Natural killer cell (primary cell): ENCODE results near the gene RBP2. TPM values are rescaled to one million over a fixed set of nuclear protein-coding genes. Genes with fewer than 3 reads are reported as not detected.

Experiments
- ATAC-seq, 3 donors: fragments of 150-1000 bp in 2 of 3; fragments of 200-7000 bp in 1 of 3; cut with Tn5 transposase; 1 replicate in 1 of 3; 2 replicates in 2 of 3; pipeline ENCODE4 v1.10.0; 2021; ENCODE audit warnings: mild to moderate bottlenecking in 2 of 3, moderate library complexity in 2 of 3
- DNase-seq, 2 donors: peaks; one replicate each; pipeline versions ENCODE4 v3.0.0 to v3.0.0-alpha.2; 2013 to 2021; ENCODE audit warnings: mixed read lengths in 1 of 2
- H3K27ac ChIP-seq: one replicate; pipeline ENCODE4 v1.5.1; 2013; ENCODE audit warnings: mild to moderate bottlenecking, low read length
- H3K27me3 ChIP-seq: one replicate; pipeline ENCODE4 v1.6.1; 2013; ENCODE audit warnings: low read length; ENCODE audit not compliant: control insufficient read depth, insufficient read depth
- H3K36me3 ChIP-seq: one replicate; pipeline ENCODE4 v1.6.1; 2013; ENCODE audit warnings: low read length; ENCODE audit not compliant: control insufficient read depth, insufficient read depth
- H3K4me1 ChIP-seq: one replicate; pipeline ENCODE4 v1.6.1; 2013; ENCODE audit warnings: low read length; ENCODE audit not compliant: control insufficient read depth, insufficient read depth
- H3K4me3 ChIP-seq: one replicate; pipeline ENCODE4 v1.5.1; 2013; ENCODE audit warnings: low read length
- H3K9me3 ChIP-seq: one replicate; pipeline ENCODE4 v1.6.1; 2013; ENCODE audit warnings: low read length; ENCODE audit not compliant: control insufficient read depth, insufficient read depth
- H3K27ac Mint-ChIP-seq, 2 donors: one replicate each; pipeline ENCODE4 v1.8.0; 2022; ENCODE audit warnings: mild to moderate bottlenecking in 2 of 2, mixed read lengths in 2 of 2, moderate library complexity in 1 of 2
- H3K27me3 Mint-ChIP-seq, 2 donors: one replicate each; pipeline ENCODE4 v1.8.0; 2022; ENCODE audit warnings: low read depth in 2 of 2, mixed read lengths in 2 of 2
- H3K36me3 Mint-ChIP-seq: one replicate; pipeline ENCODE4 v1.8.0; 2022; ENCODE audit warnings: mixed read lengths
- H3K4me1 Mint-ChIP-seq, 2 donors: one replicate each; pipeline ENCODE4 v1.8.0; 2022; ENCODE audit warnings: mixed read lengths in 2 of 2
- H3K4me3 Mint-ChIP-seq: one replicate; pipeline ENCODE4 v1.8.0; 2022; ENCODE audit warnings: mild to moderate bottlenecking, moderate library complexity, mixed read lengths
- H3K9me3 Mint-ChIP-seq, 2 donors: one replicate each; pipeline ENCODE4 v1.8.0; 2022; ENCODE audit warnings: mixed read lengths in 2 of 2
- WGBS: methylation state at CpG from one replicate; pipeline ENCODE4 v1.1.7; 2013; ENCODE audit warnings: missing lambda C conversion rate; ENCODE audit not compliant: insufficient coverage; 5-methylcytosine and 5-hydroxymethylcytosine counted together
- intact Hi-C: fragments of 100-400 bp; cut with micrococcal nuclease; formaldehyde crosslinking; loops from one replicate; pipeline ENCODE4 v1.14.2; 2022
- total RNA-seq, 4 donors: library from RNA; stranded (reverse); fragments of 120-200 nt in 1 of 4; gene quantifications; one replicate each; pipeline versions ENCODE4 v1.2.3 to v1.2.4, GENCODE V29; 2013 to 2022
- TF ChIP-seq, protein P1 (sequence below): fragments of 200-600 bp; IDR thresholded peaks from one replicate; pipeline ENCODE4 v1.8.0; 2022; ENCODE audit warnings: antibody characterized with exemption

RBP2 gene
- not detected for total RNA-seq
- not detected for total RNA-seq (2013)

DNA sequence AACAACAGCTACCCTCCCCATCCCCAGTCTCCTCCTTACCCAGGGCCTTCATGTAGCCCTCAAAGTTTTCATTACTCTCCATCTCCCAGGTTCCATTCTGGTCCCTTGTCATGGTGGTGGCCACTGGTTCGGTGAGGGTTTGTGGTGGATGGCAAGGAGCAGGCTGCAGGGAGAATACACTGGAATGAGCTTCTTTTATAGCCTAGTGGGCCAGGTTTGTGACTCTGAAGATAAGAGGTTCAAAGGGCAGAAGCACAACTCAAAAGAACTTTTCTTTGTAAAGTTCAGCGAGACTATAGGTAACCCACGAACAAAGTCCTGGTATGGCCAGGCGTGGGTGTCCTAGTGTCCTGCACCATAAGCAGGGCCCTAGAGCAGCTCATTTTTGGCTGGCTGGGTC, at the start of gene RBP2:
TSS of gene RBP2 (minus strand) at position 169 of the 400 bp plus-strand sequence. CDS start at position 112, 57 bp downstream.
- ATAC-seq, result no peak
- intact Hi-C loops, result no loop called here

DNA sequence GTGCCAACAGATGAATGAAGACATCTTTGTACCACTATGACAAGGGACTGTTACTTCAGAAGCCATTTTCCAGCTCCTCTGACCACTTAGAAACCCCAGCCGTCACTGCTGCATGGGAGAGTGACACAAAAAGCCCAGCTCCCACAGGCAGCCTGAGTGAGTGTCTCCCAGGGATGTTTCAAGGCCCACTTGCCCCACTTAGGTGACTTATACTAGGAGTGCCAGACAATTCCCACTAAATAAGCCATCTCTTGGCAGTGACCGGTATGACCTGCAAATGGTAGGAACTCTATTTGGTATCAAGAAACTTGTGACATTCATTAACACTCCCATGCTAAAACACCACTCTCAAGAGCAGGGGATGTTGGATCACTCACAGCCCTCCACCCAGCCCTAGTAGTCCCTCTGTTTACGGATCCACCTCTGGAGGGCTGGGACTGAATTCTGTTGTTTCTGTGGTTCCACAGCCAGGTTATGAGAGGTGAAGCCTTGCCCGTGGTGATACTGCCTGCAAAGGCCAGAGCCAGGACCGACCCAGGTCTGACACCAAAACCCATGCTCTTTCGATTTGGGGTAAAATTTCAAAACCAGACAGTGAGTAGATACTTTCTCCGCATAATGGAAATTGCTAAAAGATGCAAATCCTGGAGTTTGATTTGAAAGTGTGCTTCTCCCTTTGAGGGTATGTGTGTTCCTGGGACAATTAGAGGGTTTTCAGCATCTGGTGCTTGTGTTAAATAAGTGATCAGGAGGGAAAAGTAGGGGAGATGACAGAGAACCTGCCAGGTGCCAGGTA, 48.7 kb upstream of the RBP2 start:
- TF ChIP-seq, protein P1, sequence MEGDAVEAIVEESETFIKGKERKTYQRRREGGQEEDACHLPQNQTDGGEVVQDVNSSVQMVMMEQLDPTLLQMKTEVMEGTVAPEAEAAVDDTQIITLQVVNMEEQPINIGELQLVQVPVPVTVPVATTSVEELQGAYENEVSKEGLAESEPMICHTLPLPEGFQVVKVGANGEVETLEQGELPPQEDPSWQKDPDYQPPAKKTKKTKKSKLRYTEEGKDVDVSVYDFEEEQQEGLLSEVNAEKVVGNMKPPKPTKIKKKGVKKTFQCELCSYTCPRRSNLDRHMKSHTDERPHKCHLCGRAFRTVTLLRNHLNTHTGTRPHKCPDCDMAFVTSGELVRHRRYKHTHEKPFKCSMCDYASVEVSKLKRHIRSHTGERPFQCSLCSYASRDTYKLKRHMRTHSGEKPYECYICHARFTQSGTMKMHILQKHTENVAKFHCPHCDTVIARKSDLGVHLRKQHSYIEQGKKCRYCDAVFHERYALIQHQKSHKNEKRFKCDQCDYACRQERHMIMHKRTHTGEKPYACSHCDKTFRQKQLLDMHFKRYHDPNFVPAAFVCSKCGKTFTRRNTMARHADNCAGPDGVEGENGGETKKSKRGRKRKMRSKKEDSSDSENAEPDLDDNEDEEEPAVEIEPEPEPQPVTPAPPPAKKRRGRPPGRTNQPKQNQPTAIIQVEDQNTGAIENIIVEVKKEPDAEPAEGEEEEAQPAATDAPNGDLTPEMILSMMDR, result no peak
- peaks cover 0 to 5% of the 10 kb centered on the region in 2 donors for H3K27me3 Mint-ChIP-seq
- H3K4me3 Mint-ChIP-seq, result no peak overlapping the region
- DNase-seq (no peak), ATAC-seq (no peak)
- H3K9me3 Mint-ChIP-seq, result no peaks in the 10 kb centered on the region
- Histone ChIP-seq H3K9me3 (no peaks in the 10 kb centered on the region), H3K4me1 (no peaks in the 10 kb centered on the region), H3K4me3 (no peak overlapping the region), H3K27ac (no peak overlapping the region), H3K27me3 (no peaks in the 10 kb centered on the region), H3K36me3 (no peaks in the 10 kb centered on the region)
- H3K36me3 Mint-ChIP-seq, result no peaks in the 10 kb centered on the region
- no peaks in the 10 kb centered on the region for H3K4me1 Mint-ChIP-seq
- intact Hi-C loops, result no loop called here
- no peak overlapping the region for H3K27ac Mint-ChIP-seq
- 92% methylated on average over 7 of the region's 7 CpGs for WGBS

More for the DNA sequence above, at the start of gene RBP2:
- TF ChIP-seq, protein P1, result no peak
- H3K4me3 ChIP-seq, result no peak within 1 kb of the TSS
- no peaks in the 10 kb centered on the region for H3K9me3 Mint-ChIP-seq
- no peaks in the 10 kb centered on the region for H3K36me3 ChIP-seq
- no peaks in the 10 kb centered on the region for H3K4me1 ChIP-seq
- H3K27ac Mint-ChIP-seq, result no peak within 1 kb of the TSS
- H3K9me3 ChIP-seq, result no peaks in the 10 kb centered on the region
- no peaks in the 10 kb centered on the region for H3K27me3 ChIP-seq
- no peaks in the 10 kb centered on the region for H3K27me3 Mint-ChIP-seq
- no peaks in the 10 kb centered on the region for H3K36me3 Mint-ChIP-seq
- no peak within 1 kb of the TSS for H3K4me3 Mint-ChIP-seq
- no peaks in the 10 kb centered on the region for H3K4me1 Mint-ChIP-seq
- no peak for DNase-seq
- 92% methylated on average over 4 of the region's 4 CpGs for WGBS
- no peak within 1 kb of the TSS for H3K27ac ChIP-seq

DNA sequence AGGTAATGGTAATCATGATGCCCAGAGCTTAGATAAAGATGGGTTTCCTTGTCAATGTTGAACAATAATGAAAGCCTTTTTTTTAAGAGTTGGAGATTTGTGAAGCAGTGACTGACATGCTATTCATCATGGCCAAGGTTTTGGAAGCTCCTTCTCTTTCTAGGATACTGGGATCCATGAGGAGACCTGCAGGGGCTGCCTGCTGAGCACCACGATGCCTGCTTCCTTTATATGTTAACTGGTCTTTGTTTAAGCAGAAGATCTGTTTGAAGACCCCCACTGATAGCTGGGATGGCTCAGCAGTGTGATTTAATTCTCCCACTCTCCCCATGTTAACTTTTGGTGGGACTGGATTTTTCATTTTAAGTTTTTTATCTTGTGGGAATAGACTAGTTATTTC, 47.4 kb upstream of the RBP2 start:
- WGBS, result 67% methylated on average over 1 of the region's 1 CpG
- TF ChIP-seq, protein P1, result no peak
- no peaks in the 10 kb centered on the region for H3K36me3 ChIP-seq

More for the DNA sequence above, 47.4 kb upstream of the RBP2 start:
- H3K27me3 ChIP-seq, result no peaks in the 10 kb centered on the region
- Mint-ChIP-seq H3K36me3 (no peaks in the 10 kb centered on the region), H3K27me3 (peaks cover 0 to 5% of the 10 kb centered on the region in 2 donors), H3K9me3 (no peaks in the 10 kb centered on the region), H3K27ac (no peak overlapping the region), H3K4me1 (no peaks in the 10 kb centered on the region), H3K4me3 (no peak overlapping the region)
- intact Hi-C loops, result no loop called here
- no peak overlapping the region for H3K4me3 ChIP-seq
- no peak for DNase-seq
- H3K4me1 ChIP-seq, result no peaks in the 10 kb centered on the region
- H3K27ac ChIP-seq, result no peak overlapping the region
- H3K9me3 ChIP-seq, result no peaks in the 10 kb centered on the region
- ATAC-seq, result no peak
